H1 (cell line): ENCODE measurements around the gene MTURN. TPM values are rescaled to one million over a fixed set of nuclear protein-coding genes. Genes with fewer than 3 reads are reported as not detected.

Experiments used
- CTCF ChIA-PET: fragments of 300-600 bp; sonication (Branson Sonifier 250); formaldehyde crosslinking; loops from one replicate; lab custom pipeline; 2021; ENCODE audit not compliant: partially characterized antibody; lab: Charles Lee
- POLR2A ChIA-PET: fragments of 300-600 bp; sonication (Branson Sonifier 250); formaldehyde crosslinking; loops from one replicate; lab custom pipeline; 2021; ENCODE audit warnings: inconsistent platforms; ENCODE audit not compliant: partially characterized antibody; lab: Charles Lee
- DNase-seq, 2 experiments: peaks; one replicate each; pipeline versions ENCODE4 v3.0.0 to v3.0.0-alpha.2; 2010 to 2022; ENCODE audit warnings: low spot score in 2 of 2, low read depth in 1 of 2, mixed read lengths in 1 of 2
- FAIRE-seq: peaks from 2 replicates; lab custom pipeline; 2011; peaks lifted over from hg19 to GRCh38; lab: Jason Lieb, UNC
- H2AFZ ChIP-seq: 2 replicates; pipeline ENCODE4 v1.8.1; 2012; ENCODE audit warnings: low read length, inconsistent platforms
- H2AK5ac ChIP-seq: 2 replicates; pipeline ENCODE4 v1.6.1; 2013; ENCODE audit warnings: low read depth, low read length
- H2BK120ac ChIP-seq: replicated peaks from 2 replicates; pipeline ENCODE3; 2013; ENCODE audit warnings: low read depth, low read length, inconsistent platforms
- H2BK12ac ChIP-seq: 2 replicates; pipeline ENCODE4 v1.6.1; 2013; ENCODE audit warnings: low read depth, low read length
- H2BK15ac ChIP-seq: 2 replicates; pipeline ENCODE4 v1.6.1; 2013; ENCODE audit warnings: low read length
- H2BK20ac ChIP-seq: 2 replicates; pipeline ENCODE4 v1.6.1; 2013; ENCODE audit warnings: low read length
- H2BK5ac ChIP-seq: 2 replicates; pipeline ENCODE4 v1.6.1; 2013; ENCODE audit warnings: low read depth, low read length
- H3K14ac ChIP-seq: 2 replicates; pipeline ENCODE4 v1.6.1; 2013; ENCODE audit warnings: inconsistent platforms; ENCODE audit not compliant: insufficient read length
- H3K18ac ChIP-seq: 2 replicates; pipeline ENCODE4 v1.6.1; 2013; ENCODE audit warnings: low read length; ENCODE audit errors: extremely low read depth
- H3K23ac ChIP-seq: 2 replicates; pipeline ENCODE4 v1.6.1; 2013; ENCODE audit warnings: inconsistent platforms; ENCODE audit not compliant: insufficient read length
- H3K23me2 ChIP-seq: 2 replicates; pipeline ENCODE4 v1.6.1; 2013; ENCODE audit warnings: low read depth, low read length
- H3K27ac ChIP-seq: 2 replicates; pipeline ENCODE4 v1.6.1; 2011; ENCODE audit warnings: low read depth, low read length, inconsistent platforms
- H3K27me3 ChIP-seq, 4 experiments: replicated peaks in 1 of 4; 1 replicate in 1 of 4; 2 replicates in 3 of 4; pipeline versions ENCODE4 v1.6.1 to v1.8.1; 2011 to 2013; ENCODE audit warnings: low read length in 3 of 4, mild to moderate bottlenecking in 3 of 4, inconsistent platforms in 2 of 4, mixed read lengths in 2 of 4, moderate library complexity in 1 of 4; ENCODE audit not compliant: control insufficient read depth in 3 of 4, insufficient read depth in 3 of 4; ENCODE audit errors: extremely low read depth in 1 of 4
- H3K36me3 ChIP-seq, 4 experiments: 2 replicates each; pipeline versions ENCODE4 v1.6.1 to v1.8.1; 2011 to 2013; ENCODE audit warnings: mild to moderate bottlenecking in 4 of 4, low read length in 3 of 4, moderate library complexity in 2 of 4, control low read depth in 1 of 4, inconsistent platforms in 1 of 4; ENCODE audit not compliant: insufficient read depth in 4 of 4, control insufficient read depth in 2 of 4
- H3K4ac ChIP-seq: replicated peaks from 2 replicates; pipeline ENCODE3; 2013; ENCODE audit warnings: low read length, low read depth, mixed read lengths, inconsistent platforms; ENCODE audit not compliant: insufficient read length
- H3K4me1 ChIP-seq, 4 experiments: replicated peaks in 1 of 4; 1 replicate in 1 of 4; 2 replicates in 3 of 4; pipeline versions ENCODE4 v1.6.1 to v1.8.1; 2011 to 2013; ENCODE audit warnings: low read length in 3 of 4, inconsistent platforms in 2 of 4, mixed read lengths in 1 of 4; ENCODE audit not compliant: insufficient read depth in 4 of 4, control insufficient read depth in 3 of 4
- H3K4me2 ChIP-seq, 2 experiments: 2 replicates each; pipeline versions ENCODE4 v1.6.1 to v1.8.1; 2011 to 2013; ENCODE audit warnings: low read depth in 2 of 2, low read length in 2 of 2, control low read depth in 1 of 2, inconsistent platforms in 1 of 2, mild to moderate bottlenecking in 1 of 2; ENCODE audit not compliant: insufficient read depth in 1 of 2
- H3K4me3 ChIP-seq, 4 experiments: fragments of 200-600, 300-600 bp in 1 of 4; sonication (generic), shearing (Covaris generic), sonication (Bioruptor Twin) in 1 of 4; 2 replicates each; pipeline versions ENCODE4 v1.5.1 to v1.8.1; 2011 to 2016; ENCODE audit warnings: low read length in 4 of 4, low read depth in 3 of 4, control low read depth in 2 of 4, inconsistent platforms in 2 of 4, mild to moderate bottlenecking in 2 of 4, mixed read lengths in 1 of 4, moderate library complexity in 1 of 4; ENCODE audit not compliant: insufficient read depth in 2 of 4; ENCODE audit errors: extremely low read depth in 1 of 4
- H3K56ac ChIP-seq: replicated peaks from 2 replicates; pipeline ENCODE3; 2013; ENCODE audit warnings: low read depth, mild to moderate bottlenecking, mixed read lengths, low read length, inconsistent platforms; ENCODE audit not compliant: insufficient read length
- H3K79me1 ChIP-seq: 2 replicates; pipeline ENCODE4 v1.6.1; 2013; ENCODE audit warnings: low read depth, low read length, control low read depth
- H3K79me2 ChIP-seq, 2 experiments: 2 replicates each; pipeline versions ENCODE4 v1.6.1 to v1.8.1; 2012 to 2013; ENCODE audit warnings: low read length in 2 of 2, mild to moderate bottlenecking in 2 of 2, inconsistent platforms in 1 of 2; ENCODE audit not compliant: insufficient read depth in 2 of 2, control insufficient read depth in 1 of 2
- H3K9ac ChIP-seq, 4 experiments: replicated peaks in 1 of 4; 1 replicate in 1 of 4; 2 replicates in 3 of 4; pipeline versions ENCODE4 v1.6.1 to v1.8.1; 2011 to 2013; ENCODE audit warnings: low read depth in 3 of 4, low read length in 3 of 4, control low read depth in 2 of 4, mild to moderate bottlenecking in 2 of 4, moderate library complexity in 2 of 4, inconsistent platforms in 1 of 4; ENCODE audit errors: extremely low read depth in 1 of 4
- H3K9me3 ChIP-seq, 2 experiments: 2 replicates each; pipeline versions ENCODE4 v1.6.1 to v1.8.1; 2012 to 2013; ENCODE audit warnings: mild to moderate bottlenecking in 2 of 2, moderate library complexity in 2 of 2, control low read depth in 1 of 2, inconsistent platforms in 1 of 2, low read depth in 1 of 2, low read length in 1 of 2, mixed read lengths in 1 of 2; ENCODE audit not compliant: insufficient read depth in 2 of 2
- H4K20me1 ChIP-seq, 2 experiments: replicated peaks in 1 of 2; 2 replicates each; pipeline versions ENCODE3 to v1.8.1; 2011 to 2013; ENCODE audit warnings: inconsistent platforms in 2 of 2, low read length in 2 of 2, mild to moderate bottlenecking in 1 of 2; ENCODE audit not compliant: insufficient read depth in 2 of 2, control insufficient read depth in 1 of 2
- H4K5ac ChIP-seq: 2 replicates; pipeline ENCODE4 v1.6.1; 2013; ENCODE audit warnings: low read length, low read depth, mixed read lengths, inconsistent platforms; ENCODE audit not compliant: insufficient read length
- H4K8ac ChIP-seq: 2 replicates; pipeline ENCODE4 v1.8.0; 2013; ENCODE audit warnings: mild to moderate bottlenecking, moderate library complexity, low read length, inconsistent platforms; ENCODE audit not compliant: insufficient read depth; ENCODE audit errors: extremely low read depth
- H4K91ac ChIP-seq: replicated peaks from 2 replicates; pipeline ENCODE3; 2013; ENCODE audit warnings: low read length, mixed read lengths, inconsistent platforms; ENCODE audit not compliant: insufficient read length
- KDM5A ChIP-seq: fragments of 200-600 bp; IDR thresholded peaks from 2 replicates; pipeline ENCODE4 v1.7.1; 2012; ENCODE audit warnings: mild to moderate bottlenecking, low read length, inconsistent platforms, mixed read lengths
- WGBS, 2 experiments: shearing (Covaris generic) in 1 of 2; methylation state at CpG; one replicate each; pipeline versions ENCODE4 v1.1.6 to v1.1.7; 2013 to 2015; ENCODE audit warnings: low lambda C conversion rate in 2 of 2, mixed read lengths in 2 of 2, inconsistent platforms in 1 of 2, low coverage in 1 of 2, missing lambda C conversion rate in 1 of 2; ENCODE audit not compliant: insufficient replicate concordance in 2 of 2, insufficient coverage in 1 of 2, insufficient read length in 1 of 2; ENCODE audit errors: extremely low coverage in 1 of 2, missing lambda C conversion rate in 1 of 2; 5-methylcytosine and 5-hydroxymethylcytosine counted together
- polyA plus RNA-seq, 7 experiments: library from polyadenylated mRNA; depleted of rRNA in 3 of 7; stranded (reverse) in 5 of 7; unstranded in 2 of 7; fragments of >200 nt in 5 of 7; fragments of 200-250 nt in 2 of 7; gene quantifications; 1 replicate in 5 of 7; 2 replicates in 1 of 7; 4 replicates in 1 of 7; pipeline versions ENCODE4 v1.2.1 to v1.2.3, GENCODE V29; 2011 to 2013; ENCODE audit warnings: missing spikeins in 2 of 7, mixed read lengths in 2 of 7
- total RNA-seq: library from RNA; stranded (reverse); fragmentation: NEBNext Ultra II Directional; extraction: Animal tissue kit (Norgen Biotek cat#: 25700); gene quantifications from 2 replicates; pipeline ENCODE4 v1.2.1, GENCODE V29; 2021

The MTURN gene
- total and polyA plus RNA-seq, 2 of the 8 experiments (the other 6 are each of a cell fraction or from before 2014, with no cell fraction given), result 2.6 to 5.8 TPM

- H3K27ac ChIP-seq, result no peak overlapping the region
- H3K23me2 ChIP-seq, result no peaks in the 10 kb centered on the region
- no peak overlapping the region for H3K4me2 ChIP-seq
- no peak overlapping the region for H3K14ac ChIP-seq
- ChIA-PET POLR2A (interaction anchor here (1.4 kb wide), 1 partner anchor 11 kb away, joined by 3 read pairs; no protein-coding TSS in a partner anchor), CTCF (interaction anchor here (1.4 kb wide), 1 partner anchor 9 kb away, joined by 4 read pairs; no protein-coding TSS in a partner anchor)
- no peak overlapping the region for H3K23ac ChIP-seq
- H4K91ac ChIP-seq, result no peak overlapping the region
- no peak overlapping the region for H2BK120ac ChIP-seq
- H3K27me3 ChIP-seq, result no peaks in the 10 kb centered on the region
- no peak overlapping the region for H4K8ac ChIP-seq
- no peaks in the 10 kb centered on the region for H4K20me1 ChIP-seq
- no peak overlapping the region for H3K9ac ChIP-seq
- no peak overlapping the region for H2BK20ac ChIP-seq
- no peaks in the 10 kb centered on the region; a peak in 1 of 4 replicates for H3K9me3 ChIP-seq
- no peak overlapping the region for H2BK15ac ChIP-seq
- no peak overlapping the region for H2AK5ac ChIP-seq
- no peak overlapping the region for H3K4me3 ChIP-seq
- FAIRE-seq, result no peak
- DNase-seq, result no peak
- no peak overlapping the region for H2BK12ac ChIP-seq
- no peaks in the 10 kb centered on the region; the same call in 1 of the 2 replicates for H3K79me1 ChIP-seq
- H3K18ac ChIP-seq, result no peak overlapping the region
- H3K4ac ChIP-seq, result no peak overlapping the region
- 79% methylated on average over 2 of the region's 2 CpGs; no CpG with 5 or more reads in 1 of the 2 experiments for WGBS, 2 experiments
- no peak overlapping the region for H2BK5ac ChIP-seq
- no peak overlapping the region for H4K5ac ChIP-seq
- H3K79me2 ChIP-seq, result no peaks in the 10 kb centered on the region
- H3K4me1 ChIP-seq, result peaks cover 0 to 3% (median 0%) of the 10 kb centered on the region in 4 experiments; a peak in 1 of 7 replicates
- no peaks in the 10 kb centered on the region; a peak in 1 of 8 replicates for H3K36me3 ChIP-seq
- H2AFZ ChIP-seq, result no peak overlapping the region
- no peak overlapping the region for H3K56ac ChIP-seq
- no peak for TF ChIP-seq KDM5A
Measured at GRCh38 chr7:30091491-30091912, 43.3 kb upstream of the MTURN start.
